ENCODE results near the gene PERCC1.

PERCC1 gene

DNA sequence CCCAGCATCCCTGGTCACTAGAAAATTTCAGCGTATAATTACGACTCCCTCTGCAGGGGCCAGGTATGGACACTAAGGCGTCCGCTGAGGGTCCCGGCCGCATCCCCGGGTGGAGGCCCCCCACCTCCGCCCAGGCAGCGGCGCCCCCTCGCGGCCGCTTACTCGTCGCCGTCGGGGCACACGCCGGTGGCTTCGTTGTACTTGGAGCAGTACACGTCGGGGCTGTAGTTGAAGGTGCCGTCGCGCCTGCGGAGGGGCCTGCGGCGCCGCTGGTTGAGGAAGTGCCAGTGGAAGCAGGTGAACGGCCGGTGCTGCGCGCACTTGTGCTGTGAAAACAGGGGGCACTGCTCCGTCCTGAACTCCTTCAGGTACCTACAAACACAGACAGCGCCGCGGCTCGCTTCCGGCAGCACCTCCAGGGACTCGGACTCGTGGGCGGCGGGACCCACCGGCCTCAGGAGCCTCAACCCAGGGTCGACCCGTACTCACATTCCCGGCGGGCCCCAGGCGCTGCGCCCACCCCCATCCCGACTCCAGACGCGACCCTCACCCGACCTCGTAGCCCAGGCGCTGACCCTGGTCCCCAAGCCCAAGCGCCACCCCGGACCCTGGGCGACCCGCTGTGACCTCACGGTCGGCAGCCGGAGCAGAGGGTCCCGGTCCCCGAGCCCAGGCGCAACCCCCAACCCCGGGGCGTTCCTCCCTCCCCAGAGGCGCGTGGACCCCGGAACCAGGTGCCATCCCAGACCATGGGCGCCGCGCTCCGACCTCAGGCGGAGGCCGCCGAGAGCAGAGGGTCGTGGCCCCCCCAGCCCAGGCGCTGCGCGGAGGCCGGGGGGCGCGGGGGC is 17.0 kb upstream of the PERCC1 start:
- DNase-seq, result no peak

DNA sequence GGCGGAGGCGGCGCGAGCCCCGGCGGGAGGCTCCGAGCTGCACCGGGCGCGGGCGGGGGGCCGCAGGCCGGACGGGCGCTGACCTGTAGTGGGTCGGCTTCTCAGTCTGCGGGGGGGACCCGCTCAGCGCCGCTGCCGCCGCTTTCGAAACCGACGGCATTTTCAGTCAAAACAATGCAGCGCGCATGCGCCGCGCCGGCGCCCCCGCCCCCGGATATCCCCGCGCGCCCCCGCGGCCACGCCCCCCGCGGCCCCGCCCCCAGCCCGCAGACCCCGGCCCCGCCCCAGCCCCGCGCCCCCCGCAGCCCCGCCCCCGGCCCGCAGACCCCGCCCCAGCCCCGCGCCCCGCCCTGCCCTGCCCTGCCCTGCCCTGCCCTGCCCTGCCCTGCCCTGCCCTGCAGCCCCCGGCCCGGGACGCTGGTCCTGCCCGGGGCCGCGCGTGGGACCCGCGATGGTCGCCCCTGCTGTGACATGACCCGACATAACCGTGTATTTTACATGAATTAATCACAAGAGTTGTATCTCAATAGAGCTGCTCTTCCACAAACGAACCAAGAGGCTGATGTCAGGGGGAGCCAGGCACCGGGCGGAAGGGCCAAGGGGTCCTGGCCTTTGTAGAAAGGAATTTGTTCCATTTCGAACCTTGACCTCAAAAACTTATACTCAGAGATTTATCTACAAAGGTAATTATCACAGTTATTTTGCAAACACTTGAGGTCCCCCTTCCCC is 16.2 kb upstream of the PERCC1 start, which contains the start of gene UNKL:
Gene UNKL, minus strand, starts transcription at position 173 of the 729 bp plus-strand sequence. Its CDS starts 13 bp downstream, at position 160.
- DNase-seq, result no peak

DNA sequence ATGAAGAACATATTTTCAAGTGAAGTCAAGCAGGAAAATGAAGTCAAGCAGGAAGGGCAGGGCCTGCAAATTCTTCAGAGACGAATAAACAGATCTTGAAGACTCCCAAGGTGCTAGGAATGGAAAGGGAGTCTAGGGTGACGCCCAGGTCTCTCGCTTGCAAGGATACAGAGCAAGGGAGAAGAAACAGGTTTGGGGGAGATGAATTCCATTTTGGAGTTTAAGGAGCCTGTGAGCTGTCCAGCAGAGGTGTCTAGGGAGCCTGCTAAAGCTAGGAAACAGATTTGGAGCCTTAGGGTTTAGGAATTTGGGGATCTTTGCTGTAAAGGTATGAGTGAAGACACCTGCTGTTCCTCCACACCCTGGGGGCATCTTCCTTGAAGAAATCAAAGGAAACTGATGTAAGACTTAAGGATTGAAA is 14.3 kb upstream of the PERCC1 start:
- no peak for DNase-seq

DNA sequence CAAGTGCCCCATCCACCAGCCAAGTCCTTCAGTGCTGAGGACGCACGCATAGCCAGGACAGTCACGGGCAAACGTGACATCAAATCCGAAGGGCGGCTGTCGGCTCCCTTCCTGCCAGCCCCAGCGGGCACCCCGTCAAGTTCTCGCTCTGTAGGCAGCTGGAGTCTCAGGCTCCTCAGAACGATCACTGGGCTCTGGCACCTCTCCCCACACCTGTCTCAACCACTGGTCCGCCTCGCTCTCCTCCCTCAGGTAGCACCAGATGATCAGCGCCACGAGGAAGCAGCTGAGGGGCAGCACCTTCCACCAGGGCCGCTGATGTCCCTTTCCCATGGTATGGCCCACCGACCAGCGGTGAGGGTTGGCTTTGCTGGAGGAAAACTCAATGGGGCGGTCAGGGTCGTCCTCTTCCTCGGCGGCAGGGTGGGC is 10.8 kb upstream of the PERCC1 start:
- no peak for DNase-seq

DNA sequence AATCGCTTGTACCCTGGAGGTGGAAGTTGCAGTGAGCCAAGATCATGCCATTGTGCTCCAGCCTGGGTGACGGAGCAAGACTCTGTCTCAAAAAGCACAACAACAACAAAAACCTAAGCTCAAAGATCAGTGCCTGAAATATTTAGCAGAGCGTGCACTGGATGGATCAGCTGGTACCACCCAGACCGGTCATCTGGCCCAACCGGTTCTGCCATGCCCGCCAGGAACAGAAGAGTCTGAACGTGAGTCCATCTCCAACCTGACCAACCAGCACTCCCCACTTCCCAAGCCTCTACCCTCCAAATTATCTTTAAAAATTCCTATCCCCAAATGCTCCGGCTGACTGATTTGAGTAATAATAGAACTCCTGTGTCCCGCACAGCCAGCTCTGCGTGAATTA is 8.8 kb upstream of the PERCC1 start:
- no peak for DNase-seq

DNA sequence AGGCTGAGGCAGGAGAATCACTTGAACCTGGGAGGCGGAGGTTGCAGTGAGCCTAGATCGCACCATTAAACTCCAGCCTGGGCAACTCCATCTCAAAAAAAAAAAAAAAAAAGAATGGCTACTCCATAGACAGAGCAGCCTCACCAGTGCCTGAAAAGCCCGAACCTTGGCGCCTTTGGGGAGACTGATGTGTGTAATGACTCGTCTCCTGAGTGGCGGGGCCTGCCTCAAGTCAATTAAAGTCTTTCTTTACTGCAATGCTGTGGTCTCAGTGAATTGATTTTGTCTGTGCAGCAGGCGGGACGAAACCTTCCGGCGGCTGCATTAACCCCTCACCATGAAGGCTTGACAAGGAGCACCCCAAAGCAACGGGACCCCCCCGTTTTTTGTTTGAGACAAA is 6.8 kb upstream of the PERCC1 start:
- no peak for DNase-seq

DNA sequence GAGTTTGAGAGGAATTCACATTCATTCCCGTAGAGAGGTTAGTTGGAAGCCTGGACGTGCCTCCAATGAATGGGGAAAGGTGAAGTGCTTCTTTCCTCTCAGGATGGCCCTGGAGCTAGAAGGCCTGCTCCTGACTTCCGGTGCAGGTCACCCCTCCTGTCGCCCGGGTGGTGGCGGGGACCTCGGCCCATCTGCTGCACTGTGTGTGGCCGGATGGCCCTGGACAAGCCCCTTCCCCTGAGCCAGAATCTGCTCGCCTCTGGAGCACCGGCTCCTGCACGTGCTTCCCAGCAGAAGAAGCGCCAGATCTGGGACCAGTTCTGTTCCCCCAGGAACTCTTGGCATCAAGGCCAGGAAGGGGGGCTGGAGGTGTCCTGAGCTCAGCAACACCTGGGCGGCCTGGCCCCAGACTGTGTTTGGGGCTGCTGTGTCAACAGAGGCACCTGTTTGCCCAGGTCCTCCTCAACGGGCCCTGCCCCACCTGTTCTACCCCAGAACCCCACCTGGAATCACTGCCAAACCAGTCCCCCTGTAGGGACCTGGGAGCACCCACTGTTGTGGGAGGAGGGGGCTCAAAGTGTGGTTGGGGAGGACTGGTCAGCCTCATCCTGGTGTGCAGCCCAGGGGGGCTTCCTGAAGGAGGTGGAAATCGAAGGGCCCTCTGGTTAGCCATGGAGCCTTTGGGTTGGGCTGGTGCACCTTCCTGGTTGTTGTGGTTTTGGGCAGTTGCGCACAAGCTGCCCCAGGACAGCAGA is 5.1 kb upstream of the PERCC1 start:
- DNase-seq, result no peak

DNA sequence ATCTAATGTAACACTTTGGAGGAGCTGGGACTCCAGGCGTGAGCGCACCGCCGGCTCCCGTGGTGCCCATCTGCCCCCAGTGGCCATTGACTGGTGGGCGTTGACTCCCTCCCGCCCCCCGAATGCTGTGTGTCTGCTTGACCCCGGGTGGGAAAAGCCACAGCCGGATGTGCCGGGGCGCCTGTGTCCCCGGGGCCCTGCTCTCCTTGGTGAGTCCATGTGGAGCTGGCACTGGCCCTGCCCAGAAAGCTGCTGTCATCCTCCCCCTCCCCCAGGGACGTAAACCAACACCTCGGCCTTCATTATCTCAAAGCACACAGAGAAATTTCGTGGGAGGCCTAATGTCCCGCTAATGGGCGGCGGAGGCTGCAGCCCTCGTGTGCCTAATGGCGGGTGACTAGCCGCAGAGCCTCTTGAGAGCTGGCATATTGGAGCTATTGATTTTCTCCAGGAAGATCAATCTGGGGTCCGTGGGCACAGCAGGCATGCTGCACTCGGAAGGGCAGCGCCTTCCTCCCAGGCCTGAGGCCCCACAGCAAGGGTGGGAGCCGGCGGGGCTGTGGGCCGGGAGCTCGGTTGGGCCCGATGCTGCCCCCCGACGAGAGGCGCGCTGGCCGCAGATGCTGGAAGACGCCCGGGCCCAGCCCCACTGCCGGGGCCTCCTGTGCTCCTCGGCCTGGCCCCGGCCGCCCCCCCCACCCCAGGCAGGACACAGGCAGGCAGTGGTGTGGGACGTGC is 4.0 kb upstream of the PERCC1 start:
- DNase-seq, result no peak

DNA sequence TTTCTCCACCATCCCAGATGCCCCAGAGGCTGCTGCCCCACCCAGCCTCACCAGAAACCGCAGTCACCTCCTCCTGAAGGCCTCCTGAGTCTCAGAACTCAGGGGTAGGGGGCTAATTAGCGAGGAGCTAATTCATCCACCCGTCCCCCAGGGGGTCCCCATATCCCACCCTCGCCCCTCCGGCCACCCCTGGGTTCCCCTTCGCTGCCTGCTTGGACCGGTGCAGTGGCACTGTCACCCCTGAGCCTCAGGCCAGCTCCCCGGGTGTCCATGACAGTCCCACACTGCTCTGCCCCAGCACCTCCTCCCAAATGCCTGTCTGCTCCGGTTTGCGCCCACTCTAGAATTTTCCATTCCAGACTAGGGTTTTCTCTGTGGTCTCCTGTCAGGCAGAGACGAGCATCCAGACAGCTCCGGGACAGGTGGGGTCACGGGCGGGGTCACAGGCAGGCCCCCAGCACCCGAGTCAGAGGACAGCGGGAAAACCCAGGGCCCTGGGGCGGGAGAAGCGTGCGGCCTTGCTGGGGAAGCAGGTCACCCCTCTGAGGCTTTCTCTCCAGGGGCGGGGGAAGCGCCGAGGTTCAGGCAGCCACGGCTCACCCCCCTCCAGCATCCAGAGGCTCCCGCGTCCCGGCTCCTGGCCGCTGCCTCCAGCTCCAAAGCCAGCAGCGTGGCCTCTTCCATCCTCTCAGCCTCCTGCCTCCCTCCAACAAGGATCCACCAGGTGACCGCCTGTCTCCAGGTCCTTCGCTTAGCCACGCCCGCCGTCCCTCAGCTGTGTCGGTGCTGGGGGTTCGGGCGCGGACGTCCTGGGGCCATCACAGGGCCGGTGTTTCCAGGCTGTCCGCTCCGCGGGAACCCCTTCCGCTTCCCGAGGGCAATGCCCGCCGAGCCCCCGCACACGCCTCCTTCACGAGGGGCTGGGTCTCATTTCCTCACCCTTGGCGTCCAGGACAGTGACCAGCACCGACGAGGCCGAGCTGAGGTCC is 3.1 kb upstream of the PERCC1 start:
- no peak for DNase-seq

DNA sequence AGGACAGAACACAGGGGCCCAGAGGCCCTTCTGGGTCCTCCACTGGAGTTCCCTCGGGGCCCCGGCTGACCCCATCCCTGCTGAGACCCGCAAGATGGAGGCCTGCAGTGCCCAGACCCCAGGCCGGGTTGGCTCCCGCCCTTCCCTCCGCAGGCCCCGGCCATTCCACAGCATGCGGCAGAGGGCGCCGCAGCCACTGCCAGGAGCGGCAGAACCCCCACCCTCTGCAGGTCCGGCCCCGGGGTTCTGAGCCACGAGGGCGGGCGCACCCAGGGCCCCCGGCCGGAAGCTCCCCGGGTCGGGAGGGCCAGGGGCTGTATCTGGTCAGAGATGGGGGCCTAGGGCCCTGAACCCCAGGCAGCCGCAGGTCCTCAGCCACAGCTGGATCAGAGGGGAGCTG is 2.4 kb upstream of the PERCC1 start:
- DNase-seq, result no peak

DNA sequence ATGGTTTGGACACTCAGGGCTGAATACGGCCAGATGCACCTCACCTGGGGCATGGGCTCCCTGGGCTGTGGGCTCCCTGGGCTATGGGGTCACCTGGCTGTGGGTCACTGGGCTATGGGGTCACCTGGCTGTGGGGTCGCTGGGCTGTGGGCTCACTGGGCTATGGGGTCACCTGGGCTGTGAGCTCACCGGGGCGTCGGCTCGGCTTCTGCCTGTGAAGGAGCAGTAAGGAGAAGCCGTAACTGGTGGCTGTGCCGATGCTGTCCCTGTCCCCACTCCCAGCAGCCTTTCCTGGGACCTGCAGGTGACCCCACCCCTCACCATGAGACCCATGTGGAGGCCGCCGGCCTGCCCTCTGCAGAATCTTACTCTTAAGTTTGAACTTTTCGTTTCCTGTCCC is 1.9 kb upstream of the PERCC1 start:
- no peak for DNase-seq

DNA sequence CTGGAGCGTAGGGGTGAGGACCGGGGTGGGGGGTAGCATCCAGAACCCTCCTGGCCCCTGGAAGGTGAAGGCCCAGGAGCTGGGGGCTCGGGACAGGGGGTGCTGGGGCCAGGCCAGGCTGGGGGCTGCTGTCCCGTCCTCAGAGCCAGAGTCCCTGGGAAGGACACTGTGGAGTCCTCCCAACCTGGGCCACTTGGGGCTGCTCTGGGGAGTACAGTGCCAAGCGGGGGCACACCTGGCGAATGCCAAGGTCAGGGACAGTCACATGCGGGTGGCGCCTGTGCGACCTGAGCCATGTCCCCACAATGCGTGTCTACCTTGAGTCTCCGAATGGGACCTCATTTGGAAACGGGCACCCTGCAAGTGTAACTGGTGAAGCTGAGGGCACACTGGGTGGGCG is 1.2 kb upstream of the PERCC1 start:
- DNase-seq, result no peak

DNA sequence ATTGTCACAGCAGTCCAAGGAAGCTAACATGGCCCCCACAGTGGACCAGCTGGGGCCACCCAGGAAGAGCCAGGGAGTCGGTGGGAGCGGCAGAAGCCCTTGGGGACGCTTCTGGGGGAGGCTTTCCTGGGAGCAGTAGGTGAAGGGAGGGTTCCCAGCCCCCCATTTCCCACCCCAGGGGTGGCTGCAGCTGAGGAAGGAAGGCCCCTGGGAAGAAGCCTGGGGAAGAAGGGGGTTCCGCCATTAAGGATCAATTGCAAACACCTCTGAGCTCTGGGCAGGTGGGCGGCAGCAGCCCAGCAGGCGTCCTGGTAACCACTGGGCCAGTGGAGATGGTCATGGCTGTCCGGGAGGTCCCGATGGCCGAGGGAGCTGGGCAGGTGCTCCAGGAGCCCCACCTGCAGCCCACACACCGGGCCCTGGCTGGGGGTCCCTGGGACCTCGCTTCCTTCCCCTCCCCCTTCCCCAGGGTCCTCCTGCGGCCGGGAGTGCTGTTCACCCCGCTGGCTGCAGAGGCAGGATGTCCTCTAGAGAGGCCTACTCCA is 592 bp upstream of the PERCC1 start:
- DNase-seq, result no peak

DNA sequence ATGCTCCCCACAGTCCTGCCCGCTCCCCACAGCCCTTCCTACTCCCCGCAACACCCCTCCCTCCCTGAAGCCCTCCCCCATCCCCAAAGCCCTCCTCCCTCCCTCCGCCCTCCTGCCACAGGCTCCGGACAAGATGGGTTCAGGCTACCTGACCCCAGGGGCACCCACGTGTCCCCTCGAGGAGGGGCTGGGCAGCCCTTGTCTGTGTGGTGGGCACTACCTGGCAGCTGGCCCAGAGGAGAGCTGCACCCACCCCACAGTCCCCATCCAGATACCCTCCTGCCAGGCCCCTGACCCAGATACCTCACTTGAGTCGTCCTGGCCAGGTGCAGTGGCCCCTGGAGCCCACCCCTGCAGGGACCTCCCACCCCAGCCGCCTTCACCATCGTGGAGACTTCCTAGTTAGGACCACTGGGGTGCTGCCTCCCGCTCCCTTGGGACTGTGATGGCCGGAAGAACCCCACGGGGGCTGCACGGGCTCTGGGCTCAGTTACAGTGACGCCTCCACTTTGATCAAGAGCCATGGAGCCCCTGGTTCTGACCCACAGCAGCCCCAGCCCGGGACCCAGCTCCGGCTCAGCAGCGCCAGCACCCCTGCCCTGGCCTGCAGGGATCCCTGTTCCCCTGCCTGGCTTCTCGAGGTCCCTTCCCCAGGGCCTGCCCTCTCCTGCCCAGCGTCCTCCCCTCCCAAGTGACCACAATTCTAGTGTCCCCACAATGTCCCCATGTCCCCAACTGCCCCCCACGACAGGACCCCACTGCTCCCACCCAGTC is 806 bp downstream of the PERCC1 start:
- DNase-seq, result no peak

DNA sequence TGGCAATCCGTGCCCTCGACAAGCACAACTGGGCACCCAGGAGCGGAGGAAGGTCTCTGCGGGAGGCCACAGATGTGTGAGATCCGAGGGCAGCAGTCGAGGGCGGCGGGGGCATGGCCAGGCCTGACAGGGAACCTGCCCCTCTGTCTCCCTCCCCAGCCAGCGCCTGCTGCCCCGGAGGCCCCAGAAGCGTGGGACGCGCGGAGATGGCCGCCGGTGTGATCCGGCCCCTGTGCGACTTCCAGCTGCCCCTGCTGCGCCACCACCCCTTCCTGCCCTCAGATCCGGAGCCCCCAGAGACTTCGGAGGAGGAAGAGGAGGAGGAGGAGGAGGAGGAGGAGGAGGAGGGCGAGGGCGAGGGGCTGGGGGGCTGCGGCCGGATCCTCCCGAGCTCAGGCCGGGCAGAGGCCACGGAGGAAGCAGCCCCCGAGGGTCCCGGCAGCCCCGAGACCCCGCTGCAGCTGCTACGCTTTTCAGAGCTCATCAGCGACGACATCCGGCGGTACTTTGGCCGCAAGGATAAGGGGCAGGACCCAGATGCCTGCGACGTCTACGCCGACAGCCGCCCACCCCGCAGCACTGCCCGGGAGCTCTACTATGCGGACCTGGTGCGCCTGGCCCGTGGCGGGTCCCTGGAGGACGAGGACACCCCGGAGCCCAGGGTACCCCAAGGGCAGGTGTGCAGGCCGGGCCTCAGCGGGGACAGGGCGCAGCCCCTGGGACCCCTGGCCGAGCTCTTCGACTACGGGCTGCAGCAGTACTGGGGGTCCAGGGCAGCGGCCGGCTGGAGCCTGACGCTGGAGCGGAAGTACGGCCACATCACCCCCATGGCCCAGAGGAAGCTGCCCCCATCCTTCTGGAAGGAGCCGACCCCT is 1.7 kb downstream of the PERCC1 start:
- no peak for DNase-seq

DNA sequence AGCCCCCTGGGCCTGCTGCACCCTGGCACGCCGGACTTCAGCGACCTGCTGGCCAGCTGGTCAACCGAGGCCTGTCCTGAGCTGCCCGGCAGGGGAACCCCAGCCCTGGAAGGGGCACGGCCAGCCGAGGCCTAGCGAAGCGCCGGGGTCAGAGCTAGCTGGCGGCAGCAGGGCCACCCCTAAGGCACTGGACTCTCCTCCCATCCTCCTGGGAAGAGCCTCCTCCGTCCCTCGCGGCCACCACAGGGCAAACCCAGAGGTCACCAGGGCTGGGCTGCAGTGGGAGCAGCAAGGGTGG is 2.3 kb downstream of the PERCC1 start:
- DNase-seq, result no peak

DNA sequence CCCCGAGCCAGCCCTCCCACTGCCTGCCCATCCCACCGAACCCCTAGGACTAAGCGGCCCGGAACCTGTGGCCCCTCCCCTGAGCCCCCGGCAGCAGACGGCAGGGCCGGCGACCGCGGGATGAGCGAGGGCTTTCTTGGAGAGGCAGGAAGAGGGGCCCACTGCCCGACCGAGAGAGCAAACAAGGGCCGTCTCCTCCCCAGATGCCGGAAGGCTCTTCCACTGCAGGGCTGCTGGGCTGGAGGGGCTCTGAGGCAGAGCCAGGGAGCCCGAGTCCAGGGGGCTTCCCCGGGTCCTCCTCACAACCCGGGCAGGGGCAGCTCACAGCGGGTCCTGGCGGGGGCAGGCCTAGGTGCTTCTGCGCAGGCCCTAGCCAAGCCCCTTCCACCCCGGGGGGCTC is 2.9 kb downstream of the PERCC1 start:
- no peak for DNase-seq

DNA sequence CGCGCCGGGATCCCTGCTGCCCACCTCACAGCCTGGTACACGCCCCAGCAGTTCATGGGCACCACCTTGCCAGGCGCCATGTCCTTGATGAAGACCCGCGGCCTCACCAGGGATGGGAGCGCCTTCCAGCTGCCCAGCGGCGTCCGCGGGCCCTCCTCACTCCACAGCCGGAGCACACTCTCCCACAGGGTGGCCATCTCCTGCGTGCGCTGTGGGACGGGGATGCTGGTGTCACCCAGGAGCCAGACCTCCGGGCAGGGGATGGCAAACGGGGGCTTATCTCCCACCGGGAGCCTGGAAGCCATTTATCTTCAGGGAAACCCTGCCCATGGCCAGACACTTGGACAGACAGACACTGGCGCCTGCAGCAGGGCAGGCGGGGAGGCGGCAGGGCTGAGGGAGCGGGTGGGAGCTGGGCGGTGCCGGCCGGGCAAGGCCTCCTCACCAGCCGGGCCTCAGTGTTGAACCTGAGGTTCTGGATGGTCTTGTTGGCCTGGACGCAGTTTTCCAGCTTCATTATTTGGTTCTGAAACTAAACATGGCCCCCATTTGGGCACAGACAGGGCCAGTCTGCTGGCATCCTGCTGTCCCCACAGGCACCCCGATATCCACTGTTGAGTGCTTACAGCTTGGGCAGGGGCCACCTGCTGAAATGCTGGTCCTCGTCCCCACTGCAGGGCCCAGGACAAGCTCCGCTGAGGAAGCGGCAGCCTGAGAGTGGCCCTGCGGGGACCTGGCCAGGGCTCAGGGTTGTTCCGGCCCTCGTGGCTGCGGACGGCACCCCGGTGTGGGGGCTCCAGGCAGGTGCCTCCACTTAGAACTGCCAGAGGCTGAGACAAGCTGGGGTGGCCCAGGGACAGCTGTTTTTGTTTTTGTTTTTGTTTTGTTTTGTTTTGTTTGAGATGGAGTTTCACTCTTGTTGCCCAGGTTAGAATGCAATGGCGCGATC is 4.0 kb downstream of the PERCC1 start:
- DNase-seq, result no peak

Measured in NCI-H2081 treated with DMSO at 0.1 percent for 48 hours (cell line).